ENCODE measurements around the gene ILF3.

ILF3 gene

GRCh38 chr19:10706990-10707389 lies 52.8 kb downstream of the ILF3 start:
- no peak for DNase-seq

- no peak for DNase-seq
Observed at GRCh38 chr19:10707440-10707839, 53.3 kb downstream of the ILF3 start.

GRCh38 chr19:10708291-10708690 lies 54.1 kb downstream of the ILF3 start:
- DNase-seq, result no peak

GRCh38 chr19:10712045-10712444 lies 57.9 kb downstream of the ILF3 start:
- DNase-seq, result no peak

- DNase-seq, result no peak
Observed at GRCh38 chr19:10712754-10713153, 58.6 kb downstream of the ILF3 start.

GRCh38 chr19:10713317-10713716 lies 59.2 kb downstream of the ILF3 start:
- no peak for DNase-seq

- no peak for DNase-seq
Observed at GRCh38 chr19:10717054-10717355, 62.9 kb downstream of the ILF3 start.

- DNase-seq, result peak; percentile 100
Observed at GRCh38 chr19:10717356-10718204, 63.4 kb downstream of the ILF3 start, which contains the start of gene DNM2. Gene DNM2, plus strand, starts transcription at chr19:10718079. Its CDS starts 164 bp downstream, at chr19:10718243.

GRCh38 chr19:10718205-10719196 lies 64.4 kb downstream of the ILF3 start:
- DNase-seq, result no peak

- DNase-seq, result no peak
Observed at GRCh38 chr19:10719466-10719961, 65.4 kb downstream of the ILF3 start.

GRCh38 chr19:10720607-10721125 lies 66.5 kb downstream of the ILF3 start:
- DNase-seq, result no peak

GRCh38 chr19:10723591-10723990 lies 69.4 kb downstream of the ILF3 start:
- DNase-seq, result no peak

- DNase-seq, result peak; percentile 35
Observed at GRCh38 chr19:10724573-10725071, 70.5 kb downstream of the ILF3 start.

- no peak for DNase-seq
Observed at GRCh38 chr19:10725415-10725814, 71.3 kb downstream of the ILF3 start.

- no peak for DNase-seq
Observed at GRCh38 chr19:10726268-10726667, 72.1 kb downstream of the ILF3 start.

GRCh38 chr19:10727685-10728201 lies 73.6 kb downstream of the ILF3 start:
- DNase-seq, result no peak

GRCh38 chr19:10729411-10729810 lies 75.3 kb downstream of the ILF3 start:
- DNase-seq, result no peak

GRCh38 chr19:10730932-10731331 lies 76.8 kb downstream of the ILF3 start:
- no peak for DNase-seq

- DNase-seq, result no peak
Observed at GRCh38 chr19:10735741-10736140, 81.6 kb downstream of the ILF3 start.

GRCh38 chr19:10736189-10736588 lies 82.0 kb downstream of the ILF3 start:
- no peak for DNase-seq

- no peak for DNase-seq
Observed at GRCh38 chr19:10736916-10737551, 82.9 kb downstream of the ILF3 start.

- no peak for DNase-seq
Observed at GRCh38 chr19:10737722-10738121, 83.6 kb downstream of the ILF3 start.

Measured in fibroblast of skin of right quadriceps (primary cell).